Chondrocyte (in vitro differentiated cells): ENCODE results near the gene MCM3. TPM values are rescaled to one million over a fixed set of nuclear protein-coding genes. Genes with fewer than 3 reads are reported as not detected.

Source experiments
- DNase-seq: peaks from one replicate; pipeline ENCODE4 v3.0.0; 2021; ENCODE audit warnings: mixed read lengths, low spot score
- H3K27ac Mint-ChIP-seq: one replicate; pipeline ENCODE4 v1.8.0; 2021; ENCODE audit warnings: mild to moderate bottlenecking, moderate library complexity, mixed read lengths; ENCODE audit not compliant: unreplicated experiment
- H3K27me3 Mint-ChIP-seq: 2 replicates; pipeline ENCODE4 v1.8.0; 2021; ENCODE audit warnings: low read depth, mixed read lengths
- H3K36me3 Mint-ChIP-seq: 2 replicates; pipeline ENCODE4 v1.8.0; 2021; ENCODE audit warnings: low read depth, mixed read lengths
- H3K4me1 Mint-ChIP-seq: 2 replicates; pipeline ENCODE4 v1.8.0; 2021; ENCODE audit warnings: low read depth, mild to moderate bottlenecking, mixed read lengths
- H3K4me3 Mint-ChIP-seq: one replicate; pipeline ENCODE4 v1.8.0; 2021; ENCODE audit warnings: mild to moderate bottlenecking, moderate library complexity, mixed read lengths; ENCODE audit not compliant: unreplicated experiment
- H3K9me3 Mint-ChIP-seq: 2 replicates; pipeline ENCODE4 v1.8.0; 2021; ENCODE audit warnings: low read depth, mixed read lengths
- total RNA-seq: library from RNA; stranded (reverse); gene quantifications from 3 replicates; pipeline ENCODE4 v1.2.1, GENCODE V29; 2021
- TF ChIP-seq, protein P1 (sequence below): fragments of 200-600 bp; sonication (generic); IDR thresholded peaks from 2 replicates; pipeline ENCODE4 v1.5.0; 2021; ENCODE audit warnings: antibody characterized with exemption, mild to moderate bottlenecking, moderate library complexity

The MCM3 gene
- total RNA-seq, 1 donor from 2014 or later, result 23.0 TPM

DNA sequence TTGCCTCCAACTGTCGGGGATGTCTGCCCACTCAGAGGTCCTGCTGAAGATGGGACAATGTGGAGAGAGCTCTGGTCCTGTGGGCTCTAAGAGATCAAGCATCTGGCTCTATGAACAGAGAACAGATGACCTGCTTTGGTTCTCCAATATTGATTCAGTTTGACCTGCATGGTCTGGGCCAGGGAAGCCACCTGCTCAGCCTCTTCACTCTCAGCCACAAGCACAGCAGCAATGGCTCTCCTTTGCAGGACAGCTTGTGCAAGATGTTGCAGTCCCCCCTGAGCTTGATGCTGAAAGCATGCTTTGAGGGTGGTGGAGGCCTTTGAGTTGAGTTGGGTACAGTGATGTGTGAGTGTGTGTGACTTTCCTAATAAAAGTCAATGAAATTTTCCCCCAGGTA is 18.6 kb upstream of the MCM3 start:
- H3K9me3 Mint-ChIP-seq, result no peaks in the 10 kb centered on the region
- H3K4me3 Mint-ChIP-seq, result no peak overlapping the region
- DNase-seq, result no peak
- TF ChIP-seq, protein P1, sequence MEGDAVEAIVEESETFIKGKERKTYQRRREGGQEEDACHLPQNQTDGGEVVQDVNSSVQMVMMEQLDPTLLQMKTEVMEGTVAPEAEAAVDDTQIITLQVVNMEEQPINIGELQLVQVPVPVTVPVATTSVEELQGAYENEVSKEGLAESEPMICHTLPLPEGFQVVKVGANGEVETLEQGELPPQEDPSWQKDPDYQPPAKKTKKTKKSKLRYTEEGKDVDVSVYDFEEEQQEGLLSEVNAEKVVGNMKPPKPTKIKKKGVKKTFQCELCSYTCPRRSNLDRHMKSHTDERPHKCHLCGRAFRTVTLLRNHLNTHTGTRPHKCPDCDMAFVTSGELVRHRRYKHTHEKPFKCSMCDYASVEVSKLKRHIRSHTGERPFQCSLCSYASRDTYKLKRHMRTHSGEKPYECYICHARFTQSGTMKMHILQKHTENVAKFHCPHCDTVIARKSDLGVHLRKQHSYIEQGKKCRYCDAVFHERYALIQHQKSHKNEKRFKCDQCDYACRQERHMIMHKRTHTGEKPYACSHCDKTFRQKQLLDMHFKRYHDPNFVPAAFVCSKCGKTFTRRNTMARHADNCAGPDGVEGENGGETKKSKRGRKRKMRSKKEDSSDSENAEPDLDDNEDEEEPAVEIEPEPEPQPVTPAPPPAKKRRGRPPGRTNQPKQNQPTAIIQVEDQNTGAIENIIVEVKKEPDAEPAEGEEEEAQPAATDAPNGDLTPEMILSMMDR, result no peak
- H3K4me1 Mint-ChIP-seq, result peaks cover 11% of the 10 kb centered on the region
- H3K36me3 Mint-ChIP-seq, result no peaks in the 10 kb centered on the region
- H3K27ac Mint-ChIP-seq, result no peak overlapping the region
- no peaks in the 10 kb centered on the region for H3K27me3 Mint-ChIP-seq

DNA sequence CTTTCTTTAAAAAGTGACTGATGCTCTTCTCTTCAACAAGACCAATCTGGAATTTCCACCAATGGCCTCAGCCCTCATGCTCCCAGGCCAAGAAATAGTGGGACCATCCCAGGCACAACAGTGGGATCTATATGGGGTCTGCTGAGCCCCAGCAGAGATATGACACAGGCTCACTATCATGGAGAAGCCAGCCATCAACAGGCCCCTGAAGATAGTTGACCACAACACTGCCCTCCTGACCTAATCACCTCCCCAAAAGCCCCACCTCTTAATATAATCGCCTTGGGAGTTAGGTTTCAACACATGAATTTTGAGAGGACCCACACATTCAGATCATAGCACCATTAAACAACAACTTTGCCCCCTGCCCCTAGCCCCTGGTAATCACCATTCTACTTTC is 16.8 kb upstream of the MCM3 start:
- H3K4me1 Mint-ChIP-seq, result peaks cover 11% of the 10 kb centered on the region
- TF ChIP-seq, protein P1, result no peak
- H3K27me3 Mint-ChIP-seq, result no peaks in the 10 kb centered on the region
- H3K4me3 Mint-ChIP-seq, result no peak overlapping the region
- peaks cover 2% of the 10 kb centered on the region for H3K36me3 Mint-ChIP-seq
- DNase-seq, result no peak
- H3K27ac Mint-ChIP-seq, result no peak overlapping the region
- peaks cover 4% of the 10 kb centered on the region for H3K9me3 Mint-ChIP-seq

DNA sequence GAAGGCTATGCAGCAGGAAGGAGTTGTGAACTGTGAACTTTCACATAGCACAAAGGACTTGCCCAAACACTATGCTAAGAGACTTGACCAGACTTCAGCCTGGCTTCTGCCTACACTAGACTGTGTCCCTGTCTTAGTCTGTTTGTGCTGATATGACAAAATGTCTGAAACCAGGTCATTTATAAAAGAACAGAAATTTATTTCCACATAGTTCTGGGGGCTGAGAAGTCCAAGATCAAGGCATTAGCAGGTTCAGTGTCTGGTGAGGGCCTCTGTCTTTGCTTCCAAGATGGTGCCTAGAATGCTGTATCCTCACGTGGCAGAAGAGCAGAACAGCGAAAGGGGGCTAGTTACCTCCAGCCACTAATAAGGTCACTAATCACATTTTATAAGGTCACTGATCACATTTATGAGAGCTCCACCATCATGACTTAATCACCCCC is 16.0 kb upstream of the MCM3 start:
- Mint-ChIP-seq H3K27me3 (no peaks in the 10 kb centered on the region), H3K4me3 (no peak overlapping the region), H3K4me1 (peaks cover 8% of the 10 kb centered on the region), H3K27ac (no peak overlapping the region), H3K9me3 (peaks cover 10% of the 10 kb centered on the region), H3K36me3 (peaks cover 2% of the 10 kb centered on the region)
- TF ChIP-seq, protein P1, result no peak
- DNase-seq, result no peak

DNA sequence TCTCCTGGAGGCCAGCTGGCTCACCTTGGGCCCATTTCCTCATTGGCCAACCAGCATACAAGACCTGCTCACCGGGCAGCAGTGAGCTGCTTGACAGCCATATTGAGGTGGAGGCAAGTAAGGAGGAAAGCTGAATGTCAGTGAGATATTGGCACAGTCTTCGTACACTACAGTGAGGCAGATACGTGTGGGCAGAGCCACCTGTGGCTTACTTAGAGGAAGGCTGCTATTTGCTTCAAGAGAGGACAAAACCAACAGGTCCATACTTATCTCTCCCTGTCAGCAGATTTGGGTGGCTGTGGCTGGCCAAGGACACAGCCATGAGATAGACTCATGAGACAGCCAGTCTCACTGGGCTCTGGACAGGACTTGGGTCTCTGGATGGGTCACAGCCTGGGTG is 15.1 kb upstream of the MCM3 start:
- Mint-ChIP-seq H3K9me3 (peaks cover 10% of the 10 kb centered on the region), H3K27ac (no peak overlapping the region), H3K4me1 (peaks cover under 1% of the 10 kb centered on the region), H3K36me3 (peaks cover 2% of the 10 kb centered on the region), H3K27me3 (no peaks in the 10 kb centered on the region), H3K4me3 (no peak overlapping the region)
- DNase-seq, result no peak
- TF ChIP-seq, protein P1, result no peak

DNA sequence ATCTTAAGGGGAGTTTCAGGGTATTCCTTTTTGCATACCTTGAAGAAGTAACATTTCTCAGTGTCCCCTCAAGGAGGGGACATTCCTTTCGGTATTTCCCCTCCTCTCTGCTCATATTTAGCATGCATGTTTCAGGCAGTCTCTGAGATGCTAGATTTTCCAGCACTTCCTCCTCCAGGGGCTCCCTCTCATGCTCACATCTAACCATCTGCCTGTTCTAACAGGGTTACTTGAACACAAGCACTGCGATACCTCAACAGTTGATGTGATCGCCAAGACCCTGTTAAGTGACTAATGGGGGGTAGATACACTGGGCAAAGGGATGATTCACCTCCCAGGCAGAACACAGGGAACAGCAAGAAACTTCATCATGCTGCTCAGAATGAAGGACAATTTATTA is 12.9 kb upstream of the MCM3 start:
- TF ChIP-seq, protein P1, result no peak
- Mint-ChIP-seq H3K27me3 (no peaks in the 10 kb centered on the region), H3K4me3 (no peak overlapping the region), H3K4me1 (no peaks in the 10 kb centered on the region), H3K9me3 (peaks cover 10% of the 10 kb centered on the region), H3K36me3 (peaks cover 2% of the 10 kb centered on the region), H3K27ac (no peak overlapping the region)
- DNase-seq, result no peak
